Measurements from ENCODE around the gene EPHA8.

The EPHA8 gene

DNA sequence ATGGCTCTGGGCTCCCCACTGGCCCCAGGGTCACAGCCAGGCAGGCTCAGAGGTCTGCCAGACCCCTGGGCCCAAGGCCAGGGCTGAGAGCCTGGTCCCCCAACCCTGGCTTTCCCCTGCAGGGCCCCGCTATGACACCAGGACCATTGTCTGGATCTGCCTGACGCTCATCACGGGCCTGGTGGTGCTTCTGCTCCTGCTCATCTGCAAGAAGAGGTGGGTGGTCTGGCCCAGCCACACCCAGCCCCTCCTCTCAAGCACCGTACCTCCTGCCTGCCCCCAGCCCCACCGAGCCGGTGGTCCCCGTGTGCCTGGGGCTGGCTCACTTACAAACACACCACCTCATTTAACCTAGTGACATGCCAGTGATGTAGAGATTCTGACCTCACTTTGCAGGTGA is 31.8 kb downstream of the EPHA8 start:
- no peak for DNase-seq

DNA sequence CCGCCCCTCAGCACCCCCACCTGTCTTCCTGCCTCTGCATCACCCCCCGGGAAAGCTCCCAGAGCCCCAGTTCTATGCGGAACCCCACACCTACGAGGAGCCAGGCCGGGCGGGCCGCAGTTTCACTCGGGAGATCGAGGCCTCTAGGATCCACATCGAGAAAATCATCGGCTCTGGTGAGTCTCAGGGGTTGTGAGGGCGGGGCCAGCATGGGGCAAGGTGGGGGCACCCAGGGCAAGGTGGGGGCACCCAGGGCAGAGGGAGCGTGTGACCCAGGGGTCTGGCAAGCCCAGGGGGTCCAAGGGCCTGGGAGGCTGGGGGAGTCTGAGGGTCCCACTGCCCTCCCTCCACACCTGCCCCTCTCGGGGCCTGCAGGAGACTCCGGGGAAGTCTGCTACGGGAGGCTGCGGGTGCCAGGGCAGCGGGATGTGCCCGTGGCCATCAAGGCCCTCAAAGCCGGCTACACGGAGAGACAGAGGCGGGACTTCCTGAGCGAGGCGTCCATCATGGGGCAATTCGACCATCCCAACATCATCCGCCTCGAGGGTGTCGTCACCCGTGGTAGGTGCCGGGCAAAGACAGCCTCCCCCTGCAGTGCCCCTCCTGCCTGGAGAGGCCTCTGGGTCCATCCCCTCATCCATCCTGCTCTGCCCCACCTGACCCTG is 34.1 kb downstream of the EPHA8 start:
- no peak for DNase-seq

DNA sequence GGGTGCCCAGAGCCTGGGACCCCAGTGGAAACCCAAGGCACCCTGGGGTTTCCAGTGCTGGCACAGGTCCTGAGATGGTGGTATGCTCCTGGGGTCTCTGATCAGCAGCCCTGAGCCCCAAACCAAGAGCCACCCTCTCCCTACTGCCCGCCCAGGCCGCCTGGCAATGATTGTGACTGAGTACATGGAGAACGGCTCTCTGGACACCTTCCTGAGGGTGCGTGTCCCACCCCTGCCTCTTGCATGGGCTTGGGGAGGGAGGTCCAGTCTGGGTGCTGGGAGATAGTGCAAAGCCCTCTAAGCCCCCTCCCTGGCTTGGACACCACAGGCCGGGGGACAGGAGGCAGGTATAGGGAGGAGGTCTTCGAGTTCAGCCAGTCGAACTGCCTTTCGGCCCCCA is 34.7 kb downstream of the EPHA8 start:
- DNase-seq: no peak

DNA sequence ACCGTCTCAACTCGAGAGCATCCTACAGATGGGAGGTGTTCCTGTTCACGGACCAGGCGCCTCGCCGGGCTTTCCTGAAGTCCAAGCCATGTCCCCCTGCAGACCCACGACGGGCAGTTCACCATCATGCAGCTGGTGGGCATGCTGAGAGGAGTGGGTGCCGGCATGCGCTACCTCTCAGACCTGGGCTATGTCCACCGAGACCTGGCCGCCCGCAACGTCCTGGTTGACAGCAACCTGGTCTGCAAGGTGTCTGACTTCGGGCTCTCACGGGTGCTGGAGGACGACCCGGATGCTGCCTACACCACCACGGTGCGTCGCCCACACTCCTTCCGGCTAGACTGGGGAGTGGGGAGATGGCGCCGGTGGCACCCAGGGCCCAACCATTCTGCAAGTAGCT is 35.4 kb downstream of the EPHA8 start:
- DNase-seq: no peak

DNA sequence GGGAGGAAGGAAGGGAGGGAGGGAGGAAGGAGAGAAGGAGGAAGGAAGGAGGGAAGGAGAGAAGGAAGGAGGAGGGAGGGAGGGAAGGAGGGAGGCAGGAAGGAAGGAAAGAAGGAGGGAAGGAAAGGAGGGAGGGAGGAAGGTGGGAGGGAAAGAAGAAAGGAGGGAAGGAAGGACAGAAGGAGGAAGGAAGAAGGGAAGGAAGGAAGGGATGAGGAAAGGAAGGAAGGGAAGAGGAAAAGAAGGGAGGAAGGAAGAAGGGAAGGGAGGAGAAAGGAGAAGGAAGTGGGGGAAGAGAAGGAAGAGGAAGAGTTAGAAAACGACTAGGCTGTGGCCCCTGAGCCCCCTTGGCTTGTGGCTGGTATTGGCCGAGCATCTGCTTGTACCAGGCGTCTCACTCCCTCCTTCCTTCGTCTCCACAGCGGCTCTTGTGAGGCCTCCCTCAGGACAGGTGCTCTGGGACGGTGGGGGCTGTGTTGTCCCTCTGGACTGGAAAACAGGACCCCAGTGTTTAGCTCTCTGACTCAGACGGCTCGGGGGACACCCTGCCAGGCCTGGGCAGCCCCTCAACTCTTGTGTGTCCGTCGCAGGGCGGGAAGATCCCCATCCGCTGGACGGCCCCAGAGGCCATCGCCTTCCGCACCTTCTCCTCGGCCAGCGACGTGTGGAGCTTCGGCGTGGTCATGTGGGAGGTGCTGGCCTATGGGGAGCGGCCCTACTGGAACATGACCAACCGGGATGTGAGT is 37.0 kb downstream of the EPHA8 start:
- no peak for DNase-seq

DNA sequence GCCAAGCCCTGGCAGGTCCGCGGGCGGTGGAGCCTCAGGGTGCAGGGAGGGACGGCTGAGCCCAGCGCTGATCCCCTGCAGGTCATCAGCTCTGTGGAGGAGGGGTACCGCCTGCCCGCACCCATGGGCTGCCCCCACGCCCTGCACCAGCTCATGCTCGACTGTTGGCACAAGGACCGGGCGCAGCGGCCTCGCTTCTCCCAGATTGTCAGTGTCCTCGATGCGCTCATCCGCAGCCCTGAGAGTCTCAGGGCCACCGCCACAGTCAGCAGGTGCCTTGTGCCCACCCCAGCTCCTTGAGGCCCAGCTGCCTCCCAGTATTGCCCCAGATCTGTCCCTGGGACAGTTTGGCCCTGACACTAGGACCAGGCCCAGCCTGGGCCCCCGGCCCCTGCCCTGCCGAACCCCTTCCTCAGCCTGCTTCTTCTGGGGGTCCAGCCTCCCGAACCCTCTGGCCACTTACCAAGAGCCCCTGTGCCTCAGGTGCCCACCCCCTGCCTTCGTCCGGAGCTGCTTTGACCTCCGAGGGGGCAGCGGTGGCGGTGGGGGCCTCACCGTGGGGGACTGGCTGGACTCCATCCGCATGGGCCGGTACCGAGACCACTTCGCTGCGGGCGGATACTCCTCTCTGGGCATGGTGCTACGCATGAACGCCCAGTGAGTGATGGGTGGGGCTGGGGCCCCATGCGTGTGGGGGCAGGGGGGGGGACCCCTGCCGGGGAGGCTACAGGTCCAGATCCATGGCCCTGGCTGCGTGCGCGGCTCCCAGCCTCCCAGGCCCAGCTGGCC is 37.7 kb downstream of the EPHA8 start:
- no peak for DNase-seq

DNA sequence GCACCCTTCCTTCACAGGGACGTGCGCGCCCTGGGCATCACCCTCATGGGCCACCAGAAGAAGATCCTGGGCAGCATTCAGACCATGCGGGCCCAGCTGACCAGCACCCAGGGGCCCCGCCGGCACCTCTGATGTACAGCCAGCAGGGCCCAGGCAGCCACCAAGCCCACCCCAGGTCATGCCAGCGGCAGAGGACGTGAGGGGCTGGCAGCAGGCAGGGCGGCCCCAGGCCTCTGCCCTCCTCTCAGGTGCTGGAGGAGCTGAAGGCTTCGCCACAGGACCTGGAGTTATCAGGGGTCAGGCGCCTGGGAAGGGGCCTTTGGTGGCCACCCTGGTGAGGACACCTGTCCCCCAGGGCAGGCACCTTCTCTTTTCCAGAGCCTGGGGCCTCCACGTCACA is 38.3 kb downstream of the EPHA8 start:
- DNase-seq: no peak

DNA sequence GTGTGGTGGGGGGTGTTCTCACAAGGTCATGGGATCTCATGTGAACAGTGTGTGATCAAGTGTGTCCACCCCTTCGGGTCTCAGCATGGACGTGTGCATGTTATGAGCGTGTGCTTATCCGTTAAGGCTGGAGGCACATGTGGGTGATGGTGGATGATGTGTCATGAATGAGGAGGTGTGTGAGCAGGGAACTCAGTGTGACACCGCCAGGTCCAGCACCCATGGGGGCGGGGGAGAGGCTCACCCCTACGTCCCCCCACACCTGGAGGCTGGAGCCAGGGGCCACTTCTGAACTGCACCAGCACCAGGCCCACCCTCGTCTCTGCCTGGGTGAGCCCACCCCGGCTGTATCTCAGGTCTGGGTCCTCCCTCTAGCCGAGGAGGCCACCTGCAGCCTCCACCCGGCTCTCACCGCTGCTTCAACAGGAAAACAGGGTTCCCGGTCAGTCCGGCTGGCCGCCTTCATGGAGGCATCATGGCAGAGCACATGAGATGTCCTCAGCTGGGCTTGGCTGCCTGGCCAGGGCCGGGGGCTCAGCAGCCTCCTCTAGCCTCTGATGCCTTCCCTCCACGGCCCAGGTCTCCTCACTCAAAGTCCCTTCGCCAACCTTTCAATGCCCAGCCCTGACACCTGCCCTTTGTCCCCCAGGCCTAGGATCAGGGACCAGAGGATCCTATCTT is 38.9 kb downstream of the EPHA8 start:
- DNase-seq: no peak

DNA sequence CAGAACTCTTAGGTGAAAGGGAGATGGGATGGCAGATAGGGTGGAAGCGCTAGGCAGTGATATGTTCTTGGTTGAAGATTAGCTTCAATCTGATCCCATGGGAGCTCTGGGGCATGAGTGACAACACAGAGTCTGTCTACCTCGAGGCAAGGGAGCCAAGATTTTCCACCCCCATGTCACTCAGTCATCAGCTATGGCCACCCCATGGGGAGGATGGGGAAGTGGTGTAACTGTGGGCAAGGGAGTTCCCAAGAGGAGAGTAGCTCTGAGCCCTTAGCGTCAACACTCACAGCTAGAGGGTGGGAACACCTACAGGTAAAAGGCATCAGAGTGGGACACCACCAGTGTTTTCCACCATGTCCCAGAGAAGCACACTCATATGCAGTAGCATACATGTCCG is 42.9 kb downstream of the EPHA8 start:
- no peak for DNase-seq

DNA sequence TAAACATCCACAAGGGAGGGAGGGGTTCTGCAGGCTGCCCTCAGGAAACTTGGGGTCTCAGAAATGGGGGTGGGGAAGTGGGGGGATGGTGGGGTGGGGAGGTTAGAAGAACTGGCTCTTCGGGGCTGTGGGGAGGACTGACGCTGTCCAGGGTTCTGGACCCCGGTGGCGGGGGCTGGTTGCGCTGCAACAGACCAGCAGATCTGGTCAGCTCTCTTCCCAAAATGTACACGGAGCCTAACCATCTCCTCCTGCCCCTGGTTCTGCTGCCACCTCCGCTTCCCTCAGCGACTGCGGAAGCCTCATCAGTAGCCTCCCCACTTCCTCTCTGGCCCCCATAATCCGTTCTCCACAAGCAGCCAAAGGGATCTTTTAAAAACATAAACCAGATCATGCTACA is 43.9 kb downstream of the EPHA8 start:
- DNase-seq: no peak

- no peak for DNase-seq
Measured at GRCh38 chr1:22608361-22608760, 45.1 kb downstream of the EPHA8 start.

GRCh38 chr1:22609291-22609690 is 46.0 kb downstream of the EPHA8 start:
- no peak for DNase-seq

GRCh38 chr1:22611530-22611947 is 48.2 kb downstream of the EPHA8 start:
- peak; percentile 90 for DNase-seq

DNA sequence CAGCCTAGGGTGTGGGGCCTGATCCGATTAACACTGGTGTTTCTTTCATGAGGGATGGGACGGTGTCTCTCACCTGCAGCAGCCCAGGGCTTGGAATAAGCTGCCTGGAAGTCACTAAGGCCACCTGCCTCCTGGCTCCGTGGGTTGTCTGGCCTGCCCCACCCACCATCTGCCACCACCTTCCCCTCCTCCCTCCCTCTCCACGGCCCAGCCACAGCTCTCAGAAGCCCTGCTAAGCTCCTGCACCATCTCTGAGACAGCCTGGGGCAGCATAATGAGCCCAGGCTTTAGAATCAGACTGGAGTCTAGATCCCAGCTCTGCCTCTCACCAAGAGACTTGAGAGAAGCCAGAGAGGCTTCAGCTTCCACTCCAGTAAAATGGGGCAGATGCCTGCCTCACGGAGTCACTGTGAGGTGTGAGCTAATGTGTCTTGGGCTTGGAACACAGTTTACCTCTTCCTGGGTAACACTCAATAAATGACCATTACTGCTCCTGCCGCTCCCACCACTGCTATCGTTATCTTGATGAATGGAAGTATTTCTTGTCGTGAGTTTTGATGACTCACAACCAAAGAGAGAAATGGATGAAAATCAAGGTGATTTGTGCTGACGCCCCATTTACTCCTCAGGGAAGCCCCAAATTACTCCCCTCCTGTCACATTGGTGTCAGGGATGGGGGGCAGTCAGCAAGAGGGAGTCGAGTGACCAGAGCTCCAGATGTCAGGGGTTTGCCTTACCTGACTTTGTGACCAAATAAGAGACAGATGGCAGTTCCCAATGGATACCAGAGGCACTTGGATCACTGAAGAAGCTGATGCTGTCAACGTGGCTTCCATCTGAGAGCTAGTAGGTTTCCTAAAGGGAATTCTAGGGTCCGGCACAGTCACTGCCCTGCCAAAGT is 49.6 kb downstream of the EPHA8 start:
- no peak for DNase-seq

GRCh38 chr1:22613572-22613918 is 50.3 kb downstream of the EPHA8 start:
- DNase-seq: no peak

GRCh38 chr1:22613951-22614350 is 50.7 kb downstream of the EPHA8 start:
- no peak for DNase-seq

- DNase-seq: no peak
Measured at GRCh38 chr1:22615886-22616285, 52.6 kb downstream of the EPHA8 start.

DNA sequence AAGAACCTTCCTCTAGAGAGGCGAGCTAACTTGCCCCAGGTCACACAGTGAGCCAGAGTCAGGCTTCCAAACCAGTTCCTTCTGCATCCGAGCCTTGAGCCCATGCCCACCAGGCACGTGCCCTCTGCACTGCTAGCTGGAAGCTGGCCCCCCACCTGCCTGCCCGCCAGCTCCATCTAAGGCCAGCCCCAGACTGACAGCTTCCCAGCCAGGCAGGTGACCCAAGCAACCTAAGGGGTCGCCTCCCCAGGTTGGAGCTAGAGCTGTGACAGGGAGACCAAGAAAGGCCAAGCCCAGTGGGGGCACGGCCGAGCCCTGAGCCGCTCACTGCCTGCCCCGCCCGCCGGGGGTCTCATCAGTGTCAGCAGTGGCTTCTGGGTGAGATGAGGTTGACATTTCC is 53.3 kb downstream of the EPHA8 start:
- no peak for DNase-seq

DNA sequence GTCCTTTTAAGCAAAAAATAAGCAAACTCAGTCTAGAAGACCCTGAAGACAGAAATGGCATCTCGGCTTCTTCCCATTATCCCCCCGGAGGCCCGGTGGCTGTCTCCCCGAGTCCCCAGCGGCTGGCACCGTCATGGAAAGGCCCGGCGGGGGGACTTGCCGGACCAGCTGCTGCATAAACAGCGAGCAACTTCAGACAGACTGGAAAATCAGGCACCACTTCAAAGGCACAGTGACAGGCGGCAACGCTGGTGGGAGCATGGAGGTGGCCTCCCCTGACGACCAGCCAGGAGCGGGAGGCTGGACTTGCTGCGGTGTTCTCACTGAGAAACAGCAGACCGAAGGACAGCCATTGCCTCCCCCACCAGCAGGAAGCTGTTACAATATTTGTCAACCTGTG is 54.8 kb downstream of the EPHA8 start:
- no peak for DNase-seq

- no peak for DNase-seq
Measured at GRCh38 chr1:22619252-22619651, 56.0 kb downstream of the EPHA8 start.

DNA sequence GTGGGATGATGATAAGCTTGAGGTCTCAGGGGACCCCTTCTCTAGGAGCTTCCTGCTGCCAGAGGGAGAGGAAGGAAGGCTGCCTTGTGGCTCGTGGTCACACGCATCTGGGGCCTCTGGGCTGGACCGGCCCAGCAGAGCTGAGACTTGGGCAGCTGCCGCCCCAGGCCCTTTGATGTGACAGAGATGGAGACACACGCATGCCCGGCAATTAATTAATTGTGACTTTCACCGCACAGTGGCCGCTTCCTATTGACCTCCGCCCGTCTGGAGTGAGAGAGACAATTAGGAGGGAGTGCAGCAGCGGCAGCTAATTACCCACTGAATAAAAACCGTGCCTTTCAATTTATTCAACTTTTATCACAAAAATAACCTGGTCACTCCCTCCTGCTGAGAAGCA is 56.5 kb downstream of the EPHA8 start:
- DNase-seq: no peak

GRCh38 chr1:22621761-22622160 is 58.5 kb downstream of the EPHA8 start:
- DNase-seq: no peak

Measured in islet precursor cell (in vitro differentiated cells).